SK-N-SH treated with all-trans-retinoic acid at 6 μM for 48 hours (cell line): ENCODE data around the gene INTS13.

Source experiments
- ATAC-seq: fragments of 200-7000 bp; cut with Tn5 transposase; 3 replicates; pipeline ENCODE4 v1.9.1; 2020; ENCODE audit warnings: mild to moderate bottlenecking, moderate library complexity
- ARNTL ChIP-seq: fragments of 450-650 bp; formaldehyde crosslinking; IDR thresholded peaks from 2 replicates; pipeline ENCODE4 v1.5.0; 2020; ENCODE audit warnings: low read depth, mild to moderate bottlenecking, moderate library complexity, borderline replicate concordance
- BACH2 ChIP-seq: fragments of 250-450 bp; sonication (Bioruptor Pico); IDR thresholded peaks from 2 replicates; pipeline ENCODE4 v1.9.0; 2021; ENCODE audit warnings: mild to moderate bottlenecking, borderline replicate concordance
- CSDC2 ChIP-seq: fragments of 250-450 bp; sonication (Bioruptor Pico); IDR thresholded peaks from 2 replicates; pipeline ENCODE4 v1.5.0; 2020; ENCODE audit warnings: mild to moderate bottlenecking, moderate library complexity
- CSRNP3 ChIP-seq: fragments of 250-450 bp; sonication (Bioruptor Pico); IDR thresholded peaks from 2 replicates; pipeline ENCODE4 v1.5.1; 2021; ENCODE audit warnings: mild to moderate bottlenecking, moderate library complexity
- ESRRG ChIP-seq: fragments of 250-450 bp; sonication (Bioruptor Pico); IDR thresholded peaks from 2 replicates; pipeline ENCODE4 v1.6.1; 2021; ENCODE audit warnings: mild to moderate bottlenecking
- GLIS3 ChIP-seq: fragments of 250-450 bp; sonication (Bioruptor Pico); IDR thresholded peaks from 2 replicates; pipeline ENCODE4 v1.5.0; 2020; ENCODE audit warnings: mild to moderate bottlenecking, moderate library complexity
- OSR1 ChIP-seq: fragments of 250-450 bp; sonication (Bioruptor Pico); IDR thresholded peaks from 2 replicates; pipeline ENCODE4 v1.8.0; 2022; ENCODE audit warnings: moderate library complexity, mild to moderate bottlenecking, inconsistent platforms
- POU6F1 ChIP-seq: fragments of 250-450 bp; sonication (Bioruptor Pico); IDR thresholded peaks from 2 replicates; pipeline ENCODE4 v1.8.0; 2021; ENCODE audit warnings: low read depth, mild to moderate bottlenecking, moderate library complexity, borderline replicate concordance
- SNAI2 ChIP-seq: fragments of 250-450 bp; sonication (Bioruptor Pico); IDR thresholded peaks from 2 replicates; pipeline ENCODE4 v1.5.0; 2020; ENCODE audit warnings: mild to moderate bottlenecking, moderate library complexity
- TCF4 ChIP-seq: fragments of 250-450 bp; sonication (Bioruptor Pico); IDR thresholded peaks from 2 replicates; pipeline ENCODE4 v1.8.0; 2021; ENCODE audit warnings: mild to moderate bottlenecking, moderate library complexity, borderline replicate concordance
- TOX ChIP-seq: fragments of 250-450 bp; sonication (Bioruptor Pico); IDR thresholded peaks from 2 replicates; pipeline ENCODE4 v1.8.0; 2021; ENCODE audit warnings: mild to moderate bottlenecking, moderate library complexity, borderline replicate concordance
- ZC3H10 ChIP-seq: fragments of 250-450 bp; sonication (Bioruptor Pico); IDR thresholded peaks from 2 replicates; pipeline ENCODE4 v1.5.1; 2021; ENCODE audit warnings: mild to moderate bottlenecking, moderate library complexity
- ZFP3 ChIP-seq: fragments of 250-450 bp; sonication (Bioruptor Pico); IDR thresholded peaks from 2 replicates; pipeline ENCODE4 v1.5.0; 2020; ENCODE audit warnings: mild to moderate bottlenecking, moderate library complexity
- ZFP30 ChIP-seq: fragments of 450-650 bp; formaldehyde crosslinking; IDR thresholded peaks from 2 replicates; pipeline ENCODE4 v1.5.0; 2022; ENCODE audit warnings: mild to moderate bottlenecking, moderate library complexity
- ZNF70 ChIP-seq: fragments of 450-650 bp; formaldehyde crosslinking; IDR thresholded peaks from 2 replicates; pipeline ENCODE4 v1.5.0; 2020; ENCODE audit warnings: mild to moderate bottlenecking, moderate library complexity
- ZNF8 ChIP-seq: fragments of 450-650 bp; formaldehyde crosslinking; IDR thresholded peaks from 2 replicates; pipeline ENCODE4 v1.5.0; 2020; ENCODE audit warnings: mild to moderate bottlenecking, moderate library complexity
- TF ChIP-seq, protein P1 (sequence below): fragments of 250-450 bp; sonication (Bioruptor Pico); IDR thresholded peaks from 2 replicates; pipeline ENCODE4 v1.5.0; 2020; ENCODE audit warnings: mild to moderate bottlenecking, moderate library complexity
- TF ChIP-seq, protein P2 (sequence below): fragments of 250-450 bp; sonication (Bioruptor Pico); IDR thresholded peaks from 2 replicates; pipeline ENCODE4 v1.5.1; 2020; ENCODE audit warnings: low read depth, mild to moderate bottlenecking, moderate library complexity
- TF ChIP-seq, protein P3 (sequence below): fragments of 250-450 bp; sonication (Bioruptor Pico); IDR thresholded peaks from 2 replicates; pipeline ENCODE4 v1.8.0; 2020; ENCODE audit warnings: mild to moderate bottlenecking, moderate library complexity, borderline replicate concordance

INTS13 gene, protein sequence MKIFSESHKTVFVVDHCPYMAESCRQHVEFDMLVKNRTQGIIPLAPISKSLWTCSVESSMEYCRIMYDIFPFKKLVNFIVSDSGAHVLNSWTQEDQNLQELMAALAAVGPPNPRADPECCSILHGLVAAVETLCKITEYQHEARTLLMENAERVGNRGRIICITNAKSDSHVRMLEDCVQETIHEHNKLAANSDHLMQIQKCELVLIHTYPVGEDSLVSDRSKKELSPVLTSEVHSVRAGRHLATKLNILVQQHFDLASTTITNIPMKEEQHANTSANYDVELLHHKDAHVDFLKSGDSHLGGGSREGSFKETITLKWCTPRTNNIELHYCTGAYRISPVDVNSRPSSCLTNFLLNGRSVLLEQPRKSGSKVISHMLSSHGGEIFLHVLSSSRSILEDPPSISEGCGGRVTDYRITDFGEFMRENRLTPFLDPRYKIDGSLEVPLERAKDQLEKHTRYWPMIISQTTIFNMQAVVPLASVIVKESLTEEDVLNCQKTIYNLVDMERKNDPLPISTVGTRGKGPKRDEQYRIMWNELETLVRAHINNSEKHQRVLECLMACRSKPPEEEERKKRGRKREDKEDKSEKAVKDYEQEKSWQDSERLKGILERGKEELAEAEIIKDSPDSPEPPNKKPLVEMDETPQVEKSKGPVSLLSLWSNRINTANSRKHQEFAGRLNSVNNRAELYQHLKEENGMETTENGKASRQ

GRCh38 chr12:26937863-26938700, at the start of gene INTS13, which contains the start of gene FGFR1OP2:
Gene INTS13, minus strand, starts transcription at chr12:26937981. Its CDS starts 1,178 bp downstream, at chr12:26936803.
Gene FGFR1OP2, plus strand, starts transcription at chr12:26938470. Its CDS starts 15,689 bp downstream, at chr12:26954159.
- ATAC-seq, result peak; percentile 97
- TF ChIP-seq ZNF8 (CRISPR knock-in tag), result no peak
- TF ChIP-seq, protein P1, sequence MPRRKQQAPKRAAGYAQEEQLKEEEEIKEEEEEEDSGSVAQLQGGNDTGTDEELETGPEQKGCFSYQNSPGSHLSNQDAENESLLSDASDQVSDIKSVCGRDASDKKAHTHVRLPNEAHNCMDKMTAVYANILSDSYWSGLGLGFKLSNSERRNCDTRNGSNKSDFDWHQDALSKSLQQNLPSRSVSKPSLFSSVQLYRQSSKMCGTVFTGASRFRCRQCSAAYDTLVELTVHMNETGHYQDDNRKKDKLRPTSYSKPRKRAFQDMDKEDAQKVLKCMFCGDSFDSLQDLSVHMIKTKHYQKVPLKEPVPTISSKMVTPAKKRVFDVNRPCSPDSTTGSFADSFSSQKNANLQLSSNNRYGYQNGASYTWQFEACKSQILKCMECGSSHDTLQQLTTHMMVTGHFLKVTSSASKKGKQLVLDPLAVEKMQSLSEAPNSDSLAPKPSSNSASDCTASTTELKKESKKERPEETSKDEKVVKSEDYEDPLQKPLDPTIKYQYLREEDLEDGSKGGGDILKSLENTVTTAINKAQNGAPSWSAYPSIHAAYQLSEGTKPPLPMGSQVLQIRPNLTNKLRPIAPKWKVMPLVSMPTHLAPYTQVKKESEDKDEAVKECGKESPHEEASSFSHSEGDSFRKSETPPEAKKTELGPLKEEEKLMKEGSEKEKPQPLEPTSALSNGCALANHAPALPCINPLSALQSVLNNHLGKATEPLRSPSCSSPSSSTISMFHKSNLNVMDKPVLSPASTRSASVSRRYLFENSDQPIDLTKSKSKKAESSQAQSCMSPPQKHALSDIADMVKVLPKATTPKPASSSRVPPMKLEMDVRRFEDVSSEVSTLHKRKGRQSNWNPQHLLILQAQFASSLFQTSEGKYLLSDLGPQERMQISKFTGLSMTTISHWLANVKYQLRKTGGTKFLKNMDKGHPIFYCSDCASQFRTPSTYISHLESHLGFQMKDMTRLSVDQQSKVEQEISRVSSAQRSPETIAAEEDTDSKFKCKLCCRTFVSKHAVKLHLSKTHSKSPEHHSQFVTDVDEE (CRISPR knock-in tag), result 0 out of 2 replicates have a peak, but pooled peaks have one; percentile 8

- ATAC-seq, result no peak
- TF ChIP-seq ZNF70 (CRISPR knock-in tag), result no peak
- no peak for TF ChIP-seq TCF4 (CRISPR knock-in tag)
- no peak for TF ChIP-seq GLIS3
Measured at GRCh38 chr12:26982866-26983265, 45.1 kb upstream of the INTS13 start.

DNA sequence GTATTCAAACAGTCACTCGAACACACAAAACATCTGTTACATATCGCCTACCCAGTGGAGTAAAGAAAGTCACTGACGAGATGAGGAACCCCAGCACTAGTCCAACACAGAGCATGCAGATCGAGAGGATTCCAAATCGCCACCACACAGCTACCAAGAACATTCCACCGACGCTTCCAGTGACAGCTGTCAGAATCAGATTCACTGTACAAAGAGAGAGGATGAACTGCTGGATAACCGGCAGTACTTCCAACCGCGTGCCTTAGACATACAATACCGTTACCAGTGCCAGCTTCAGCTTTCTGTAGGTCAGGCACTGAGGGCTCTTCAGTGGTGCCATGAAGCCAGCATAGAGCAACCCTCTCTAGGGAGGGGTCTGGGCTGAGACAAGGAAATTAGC, 42.0 kb upstream of the INTS13 start:
- no peak for ATAC-seq
- no peak for TF ChIP-seq ZC3H10
- no peak for TF ChIP-seq ESRRG
- TF ChIP-seq SNAI2 (CRISPR knock-in tag), result no peak
- TF ChIP-seq, protein P1 (CRISPR knock-in tag), result no peak
- TF ChIP-seq, protein P2, sequence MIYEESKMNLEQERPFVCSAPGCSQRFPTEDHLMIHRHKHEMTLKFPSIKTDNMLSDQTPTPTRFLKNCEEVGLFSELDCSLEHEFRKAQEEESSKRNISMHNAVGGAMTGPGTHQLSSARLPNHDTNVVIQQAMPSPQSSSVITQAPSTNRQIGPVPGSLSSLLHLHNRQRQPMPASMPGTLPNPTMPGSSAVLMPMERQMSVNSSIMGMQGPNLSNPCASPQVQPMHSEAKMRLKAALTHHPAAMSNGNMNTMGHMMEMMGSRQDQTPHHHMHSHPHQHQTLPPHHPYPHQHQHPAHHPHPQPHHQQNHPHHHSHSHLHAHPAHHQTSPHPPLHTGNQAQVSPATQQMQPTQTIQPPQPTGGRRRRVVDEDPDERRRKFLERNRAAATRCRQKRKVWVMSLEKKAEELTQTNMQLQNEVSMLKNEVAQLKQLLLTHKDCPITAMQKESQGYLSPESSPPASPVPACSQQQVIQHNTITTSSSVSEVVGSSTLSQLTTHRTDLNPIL (CRISPR knock-in tag), result no peak
- TF ChIP-seq BACH2 (CRISPR knock-in tag), result no peak
- TF ChIP-seq, protein P3, sequence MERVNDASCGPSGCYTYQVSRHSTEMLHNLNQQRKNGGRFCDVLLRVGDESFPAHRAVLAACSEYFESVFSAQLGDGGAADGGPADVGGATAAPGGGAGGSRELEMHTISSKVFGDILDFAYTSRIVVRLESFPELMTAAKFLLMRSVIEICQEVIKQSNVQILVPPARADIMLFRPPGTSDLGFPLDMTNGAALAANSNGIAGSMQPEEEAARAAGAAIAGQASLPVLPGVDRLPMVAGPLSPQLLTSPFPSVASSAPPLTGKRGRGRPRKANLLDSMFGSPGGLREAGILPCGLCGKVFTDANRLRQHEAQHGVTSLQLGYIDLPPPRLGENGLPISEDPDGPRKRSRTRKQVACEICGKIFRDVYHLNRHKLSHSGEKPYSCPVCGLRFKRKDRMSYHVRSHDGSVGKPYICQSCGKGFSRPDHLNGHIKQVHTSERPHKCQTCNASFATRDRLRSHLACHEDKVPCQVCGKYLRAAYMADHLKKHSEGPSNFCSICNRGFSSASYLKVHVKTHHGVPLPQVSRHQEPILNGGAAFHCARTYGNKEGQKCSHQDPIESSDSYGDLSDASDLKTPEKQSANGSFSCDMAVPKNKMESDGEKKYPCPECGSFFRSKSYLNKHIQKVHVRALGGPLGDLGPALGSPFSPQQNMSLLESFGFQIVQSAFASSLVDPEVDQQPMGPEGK (CRISPR knock-in tag), result no peak
- no peak for TF ChIP-seq TOX (CRISPR knock-in tag)
- no peak for TF ChIP-seq OSR1
- no peak for TF ChIP-seq CSRNP3 (CRISPR knock-in tag)
- no peak for TF ChIP-seq ZFP30 (CRISPR knock-in tag)
- TF ChIP-seq POU6F1 (CRISPR knock-in tag), result no peak
- TF ChIP-seq ZFP3 (CRISPR knock-in tag), result no peak
- TF ChIP-seq CSDC2 (CRISPR knock-in tag), result no peak
- no peak for TF ChIP-seq ARNTL
